ENCODE results near the gene GALNT10.

DNA sequence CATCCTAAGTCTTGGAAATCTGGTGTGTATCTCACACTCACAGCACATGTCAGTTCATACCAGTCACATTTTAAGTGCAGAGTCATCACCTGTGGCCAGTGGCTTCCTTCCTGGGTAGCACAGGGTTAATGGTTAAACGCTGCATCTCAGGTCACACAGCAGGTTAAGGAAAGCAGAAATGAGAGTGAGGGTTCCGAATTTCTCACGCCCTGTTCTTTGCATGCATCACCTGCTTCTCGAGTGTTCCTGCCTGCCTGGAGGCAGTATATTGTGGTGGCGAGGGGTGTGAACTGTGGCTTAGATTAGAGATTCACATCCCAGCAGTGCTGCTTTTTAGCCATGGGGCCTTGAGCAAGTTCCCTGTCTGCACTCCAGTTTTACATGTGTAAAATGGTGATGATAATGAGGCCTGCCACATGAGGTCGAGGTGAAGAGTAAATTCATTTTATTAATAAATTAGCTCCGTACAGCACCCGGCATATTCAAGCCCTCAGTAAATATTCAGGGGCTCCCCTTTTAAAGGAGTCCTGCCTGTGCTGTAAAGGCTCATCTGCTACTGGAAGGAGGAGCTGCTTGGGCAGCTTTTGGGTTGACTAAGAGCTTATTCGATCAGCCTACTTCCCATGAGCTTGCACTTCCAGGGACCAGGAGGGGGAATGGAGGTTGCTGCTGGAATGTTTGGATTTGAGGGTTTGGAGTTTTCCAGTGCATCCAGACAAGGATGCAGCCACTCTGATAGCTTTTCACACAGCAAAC is 194.1 kb downstream of the GALNT10 start:
- TF ChIP-seq, protein P1, sequence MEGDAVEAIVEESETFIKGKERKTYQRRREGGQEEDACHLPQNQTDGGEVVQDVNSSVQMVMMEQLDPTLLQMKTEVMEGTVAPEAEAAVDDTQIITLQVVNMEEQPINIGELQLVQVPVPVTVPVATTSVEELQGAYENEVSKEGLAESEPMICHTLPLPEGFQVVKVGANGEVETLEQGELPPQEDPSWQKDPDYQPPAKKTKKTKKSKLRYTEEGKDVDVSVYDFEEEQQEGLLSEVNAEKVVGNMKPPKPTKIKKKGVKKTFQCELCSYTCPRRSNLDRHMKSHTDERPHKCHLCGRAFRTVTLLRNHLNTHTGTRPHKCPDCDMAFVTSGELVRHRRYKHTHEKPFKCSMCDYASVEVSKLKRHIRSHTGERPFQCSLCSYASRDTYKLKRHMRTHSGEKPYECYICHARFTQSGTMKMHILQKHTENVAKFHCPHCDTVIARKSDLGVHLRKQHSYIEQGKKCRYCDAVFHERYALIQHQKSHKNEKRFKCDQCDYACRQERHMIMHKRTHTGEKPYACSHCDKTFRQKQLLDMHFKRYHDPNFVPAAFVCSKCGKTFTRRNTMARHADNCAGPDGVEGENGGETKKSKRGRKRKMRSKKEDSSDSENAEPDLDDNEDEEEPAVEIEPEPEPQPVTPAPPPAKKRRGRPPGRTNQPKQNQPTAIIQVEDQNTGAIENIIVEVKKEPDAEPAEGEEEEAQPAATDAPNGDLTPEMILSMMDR (IDR thresholded peaks at IDR 0.05; ENCODE audit: low read depth, low read length, poor library complexity, severe bottlenecking) = no peak
- no peak for TF ChIP-seq EZH2phosphoT487 (IDR thresholded peaks at IDR 0.05; ENCODE audit: borderline replicate concordance, low read length)
